Endothelial cell of umbilical vein (primary cell): ENCODE data around the gene DLGAP5.

Experiments used
- EZH2 ChIP-seq: IDR thresholded peaks from 2 replicates; pipeline ENCODE4 v1.6.1; 2012; ENCODE audit warnings: borderline replicate concordance, low read depth, mild to moderate bottlenecking, moderate library complexity, low read length, inconsistent platforms; ENCODE audit not compliant: severe bottlenecking
- FOS ChIP-seq: IDR thresholded peaks from 2 replicates; pipeline ENCODE4 v1.6.1; 2011; ENCODE audit warnings: mild to moderate bottlenecking, low read length, moderate library complexity, borderline replicate concordance; ENCODE audit not compliant: insufficient read depth
- GATA2 ChIP-seq: IDR thresholded peaks from 2 replicates; pipeline ENCODE4 v1.7.0; 2011; ENCODE audit warnings: low read depth, mild to moderate bottlenecking, moderate library complexity, mixed read lengths, low read length; ENCODE audit not compliant: insufficient read length, insufficient read depth
- JUN ChIP-seq: IDR thresholded peaks from 2 replicates; pipeline ENCODE4 v1.6.1; 2011; ENCODE audit warnings: borderline replicate concordance, low read depth; ENCODE audit not compliant: insufficient read length, insufficient read depth
- MAX ChIP-seq: IDR thresholded peaks from 2 replicates; pipeline ENCODE4 v1.6.1; 2011; ENCODE audit not compliant: insufficient read depth, insufficient read length
- MYC ChIP-seq: IDR thresholded peaks from one replicate; pipeline ENCODE4 v1.6.1; 2011; ENCODE audit warnings: mild to moderate bottlenecking, low read depth, low read length
- POLR2A ChIP-seq: IDR thresholded peaks from 2 replicates; pipeline ENCODE4 v1.6.1; 2012; ENCODE audit warnings: low read depth, mild to moderate bottlenecking, control low read depth, low read length
- POLR2AphosphoS5 ChIP-seq: IDR thresholded peaks from 2 replicates; pipeline ENCODE4 v1.6.1; 2012; ENCODE audit warnings: low read depth, mild to moderate bottlenecking, control low read depth, low read length, moderate library complexity; ENCODE audit not compliant: insufficient read depth
- TF ChIP-seq, protein P1 (sequence below), 2 donors: IDR thresholded peaks; 1 replicate in 1 of 2; 2 replicates in 1 of 2; pipeline ENCODE4 v1.5.1; 2011; ENCODE audit warnings: low read length in 2 of 2, mild to moderate bottlenecking in 2 of 2, moderate library complexity in 2 of 2, control low read depth in 1 of 2, inconsistent platforms in 1 of 2, low read depth in 1 of 2; ENCODE audit not compliant: insufficient read depth in 1 of 2; ENCODE audit errors: extremely low read depth in 1 of 2

DNA sequence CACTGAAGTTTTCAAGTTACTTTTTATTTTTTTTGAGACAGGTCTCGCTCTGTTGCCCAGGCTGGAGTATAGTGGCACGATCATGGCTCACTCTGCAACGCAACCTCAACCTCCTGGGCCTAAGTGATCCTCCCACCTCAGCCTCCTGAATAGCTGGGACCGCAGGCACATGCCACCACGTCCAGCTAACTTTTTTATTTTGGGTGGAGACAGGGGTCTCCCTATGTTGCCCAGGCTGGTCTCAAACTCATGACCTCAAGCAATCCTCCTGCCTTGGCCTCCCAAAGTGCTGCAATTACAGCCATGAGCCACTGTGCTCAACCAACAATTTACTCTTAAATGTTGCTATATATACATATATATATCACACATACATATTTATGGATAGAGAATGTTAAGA lies 89.7 kb downstream of the DLGAP5 start:
- TF ChIP-seq, protein P1, sequence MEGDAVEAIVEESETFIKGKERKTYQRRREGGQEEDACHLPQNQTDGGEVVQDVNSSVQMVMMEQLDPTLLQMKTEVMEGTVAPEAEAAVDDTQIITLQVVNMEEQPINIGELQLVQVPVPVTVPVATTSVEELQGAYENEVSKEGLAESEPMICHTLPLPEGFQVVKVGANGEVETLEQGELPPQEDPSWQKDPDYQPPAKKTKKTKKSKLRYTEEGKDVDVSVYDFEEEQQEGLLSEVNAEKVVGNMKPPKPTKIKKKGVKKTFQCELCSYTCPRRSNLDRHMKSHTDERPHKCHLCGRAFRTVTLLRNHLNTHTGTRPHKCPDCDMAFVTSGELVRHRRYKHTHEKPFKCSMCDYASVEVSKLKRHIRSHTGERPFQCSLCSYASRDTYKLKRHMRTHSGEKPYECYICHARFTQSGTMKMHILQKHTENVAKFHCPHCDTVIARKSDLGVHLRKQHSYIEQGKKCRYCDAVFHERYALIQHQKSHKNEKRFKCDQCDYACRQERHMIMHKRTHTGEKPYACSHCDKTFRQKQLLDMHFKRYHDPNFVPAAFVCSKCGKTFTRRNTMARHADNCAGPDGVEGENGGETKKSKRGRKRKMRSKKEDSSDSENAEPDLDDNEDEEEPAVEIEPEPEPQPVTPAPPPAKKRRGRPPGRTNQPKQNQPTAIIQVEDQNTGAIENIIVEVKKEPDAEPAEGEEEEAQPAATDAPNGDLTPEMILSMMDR (IDR thresholded peaks at IDR 0.05; ENCODE audit: extremely low read depth in 1 of 2, insufficient read depth in 1 of 2, low read depth in 1 of 2, low read length in 2 of 2): no peak
- TF ChIP-seq POLR2A (no peak), POLR2AphosphoS5 (no peak), EZH2 (no peak), MAX (no peak), GATA2 (no peak), JUN (no peak), MYC (no peak), FOS (no peak)
